Fibroblast of pulmonary artery (primary cell): ENCODE measurements around the gene OLFML3.
"Not testable (repeated sequence)": the region's sequence is repeated elsewhere in the genome, so short reads cannot be mapped to it uniquely, and the experiment has no call there.

ENCODE experiments used
- DNase-seq: peaks from one replicate; pipeline ENCODE4 v3.0.0-alpha.2; 2010; ENCODE audit warnings: low read depth
- H3K4me3 ChIP-seq: replicated peaks from 2 replicates; pipeline ENCODE4 v1.5.1; 2011; ENCODE audit warnings: low read depth, mild to moderate bottlenecking, control low read depth, low read length, moderate library complexity
- CTCF ChIP-seq: IDR thresholded peaks from 2 replicates; pipeline ENCODE4 v1.5.1; 2011; ENCODE audit warnings: mild to moderate bottlenecking, control low read depth, low read length, inconsistent platforms; ENCODE audit errors: missing control alignments

The OLFML3 gene

GRCh38 chr1:113999799-114000198 lies 20.5 kb downstream of the OLFML3 start:
- H3K4me3 ChIP-seq = no peak overlapping the region
- DNase-seq = no peak
- TF ChIP-seq CTCF = no peak

GRCh38 chr1:114000406-114000805 lies 21.1 kb downstream of the OLFML3 start:
- no peak for DNase-seq
- no peak overlapping the region for H3K4me3 ChIP-seq
- TF ChIP-seq CTCF = no peak

- no peak overlapping the region for H3K4me3 ChIP-seq
- DNase-seq = peak; percentile 72
- no peak for TF ChIP-seq CTCF
Observed at GRCh38 chr1:114002492-114003239, 23.4 kb downstream of the OLFML3 start.

- DNase-seq = peak; percentile 11
- H3K4me3 ChIP-seq = no peak overlapping the region
- TF ChIP-seq CTCF = no peak
Observed at GRCh38 chr1:114003431-114003830, 24.2 kb downstream of the OLFML3 start.

- H3K4me3 ChIP-seq, DNase-seq: not testable (repeated sequence)
Observed at GRCh38 chr1:114006825-114007224, 27.6 kb downstream of the OLFML3 start.

GRCh38 chr1:114008480-114008941 lies 29.2 kb downstream of the OLFML3 start:
- TF ChIP-seq CTCF = no peak
- DNase-seq = peak; percentile 65
- no peak overlapping the region for H3K4me3 ChIP-seq

GRCh38 chr1:114008993-114009392 lies 29.7 kb downstream of the OLFML3 start:
- TF ChIP-seq CTCF = no peak
- H3K4me3 ChIP-seq = no peak overlapping the region
- no peak for DNase-seq
